Amniotic epithelial cell (primary cell): ENCODE data around the gene MTARC1.

Source experiments
- DNase-seq: peaks from one replicate; pipeline ENCODE4 v3.0.0-alpha.2; 2010; ENCODE audit warnings: low read depth

The MTARC1 gene

DNA sequence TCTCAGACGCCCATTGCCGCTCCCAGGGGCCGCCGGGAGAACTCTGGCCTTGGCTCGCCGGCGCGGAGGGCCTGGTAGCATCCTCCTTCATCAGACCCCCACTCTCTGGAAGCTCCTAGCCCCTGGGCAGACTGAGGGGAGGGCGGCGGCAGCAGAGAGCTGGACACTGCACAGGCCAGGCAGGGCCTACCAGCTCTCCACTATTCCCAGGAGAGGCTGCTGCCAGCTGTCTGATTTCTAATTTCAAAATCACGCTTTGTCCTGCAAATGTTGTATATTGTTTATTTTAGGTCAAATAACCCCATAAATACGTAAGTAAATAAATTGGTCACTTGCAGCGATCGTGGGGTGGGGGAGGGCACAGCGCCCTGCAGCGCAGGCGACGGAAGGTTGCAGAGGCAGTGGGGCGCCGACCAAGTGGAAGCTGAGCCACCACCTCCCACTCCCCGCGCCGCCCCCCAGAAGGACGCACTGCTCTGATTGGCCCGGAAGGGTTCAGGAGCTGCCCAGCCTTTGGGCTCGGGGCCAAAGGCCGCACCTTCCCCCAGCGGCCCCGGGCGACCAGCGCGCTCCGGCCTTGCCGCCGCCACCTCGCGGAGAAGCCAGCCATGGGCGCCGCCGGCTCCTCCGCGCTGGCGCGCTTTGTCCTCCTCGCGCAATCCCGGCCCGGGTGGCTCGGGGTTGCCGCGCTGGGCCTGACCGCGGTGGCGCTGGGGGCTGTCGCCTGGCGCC is at the start of gene MTARC1:
MTARC1 (plus strand) TSS at position 577 of the 732 bp plus-strand sequence; CDS start at position 609, 32 bp downstream.
- DNase-seq, result peak; percentile 28

DNA sequence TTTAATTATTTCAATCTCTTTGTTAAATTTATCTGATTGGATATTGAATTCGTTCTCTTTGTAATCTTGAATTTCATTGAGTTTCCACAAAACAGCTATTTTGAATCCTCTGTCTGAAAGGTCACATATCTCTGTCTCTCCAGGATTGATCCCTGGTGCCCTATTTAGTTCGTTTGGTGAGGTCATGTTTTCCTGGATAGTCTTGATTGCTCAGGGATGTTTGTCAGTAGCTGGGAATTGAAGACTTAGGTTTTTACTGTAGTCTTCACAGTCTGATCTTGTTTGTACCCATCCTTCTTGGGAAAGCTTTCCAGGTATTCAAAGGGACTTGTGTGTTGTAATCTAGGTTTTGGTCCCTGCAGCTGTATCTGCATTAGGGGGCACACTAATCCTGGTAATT is 45.4 kb upstream of the MTARC1 start:
- no peak for DNase-seq

DNA sequence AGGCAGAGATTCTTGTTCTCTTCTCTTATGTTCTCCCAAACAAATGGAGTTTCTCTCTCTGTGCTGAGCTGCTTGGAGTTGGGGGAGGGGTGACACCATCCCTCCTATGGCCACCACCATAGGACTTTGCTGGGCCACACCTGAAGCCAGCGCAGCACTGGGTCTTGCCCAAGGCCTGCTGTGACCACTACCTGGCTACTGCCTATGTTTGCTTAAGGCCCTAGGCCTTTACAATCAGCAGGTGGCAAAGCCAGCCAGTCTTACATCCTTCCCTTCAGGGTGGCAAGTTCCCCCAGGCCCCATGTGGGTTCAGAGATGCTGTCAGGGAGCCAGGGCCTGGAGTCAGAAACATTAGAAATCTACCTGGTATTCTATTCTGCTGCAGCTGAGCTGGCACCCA is 44.9 kb upstream of the MTARC1 start:
- no peak for DNase-seq

DNA sequence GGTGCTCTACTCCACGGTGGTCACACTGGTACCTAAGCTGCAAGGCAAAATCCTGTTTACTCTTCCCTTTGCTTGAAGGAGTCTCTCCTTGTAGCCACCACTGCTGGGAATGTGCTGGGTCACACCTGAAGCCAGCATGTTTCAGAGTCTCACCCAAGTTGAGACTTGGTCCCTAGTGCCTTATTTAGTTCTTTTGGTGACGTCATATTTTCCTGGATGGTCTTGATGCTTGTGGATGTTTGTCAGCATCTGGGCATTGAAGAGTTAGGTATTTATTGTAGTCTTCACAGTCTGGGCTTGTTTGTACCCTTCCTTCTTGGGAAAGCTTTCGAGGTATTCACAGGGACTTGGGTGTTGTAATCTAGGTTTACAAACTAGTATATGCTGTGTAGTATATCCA is 44.2 kb upstream of the MTARC1 start:
- no peak for DNase-seq

DNA sequence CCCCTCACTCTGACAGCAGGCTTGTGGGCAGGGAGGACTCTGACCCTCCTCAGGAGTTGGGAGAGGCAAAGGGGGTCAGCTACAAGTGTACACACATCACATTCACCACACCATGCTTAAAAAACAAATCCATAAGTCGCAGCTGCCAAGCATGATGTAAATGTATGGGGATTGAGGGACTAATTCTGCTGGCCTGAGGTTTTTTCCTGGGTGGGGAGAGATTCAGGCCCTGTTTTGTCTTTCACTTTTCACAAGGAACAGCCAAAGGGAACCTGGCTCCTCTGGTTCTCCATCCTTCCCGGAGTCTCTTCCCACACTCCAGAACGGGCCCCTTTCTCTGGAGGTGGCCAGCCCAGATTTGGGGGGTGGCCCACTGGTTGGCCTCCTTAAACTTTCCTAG is 39.9 kb upstream of the MTARC1 start:
- no peak for DNase-seq

DNA sequence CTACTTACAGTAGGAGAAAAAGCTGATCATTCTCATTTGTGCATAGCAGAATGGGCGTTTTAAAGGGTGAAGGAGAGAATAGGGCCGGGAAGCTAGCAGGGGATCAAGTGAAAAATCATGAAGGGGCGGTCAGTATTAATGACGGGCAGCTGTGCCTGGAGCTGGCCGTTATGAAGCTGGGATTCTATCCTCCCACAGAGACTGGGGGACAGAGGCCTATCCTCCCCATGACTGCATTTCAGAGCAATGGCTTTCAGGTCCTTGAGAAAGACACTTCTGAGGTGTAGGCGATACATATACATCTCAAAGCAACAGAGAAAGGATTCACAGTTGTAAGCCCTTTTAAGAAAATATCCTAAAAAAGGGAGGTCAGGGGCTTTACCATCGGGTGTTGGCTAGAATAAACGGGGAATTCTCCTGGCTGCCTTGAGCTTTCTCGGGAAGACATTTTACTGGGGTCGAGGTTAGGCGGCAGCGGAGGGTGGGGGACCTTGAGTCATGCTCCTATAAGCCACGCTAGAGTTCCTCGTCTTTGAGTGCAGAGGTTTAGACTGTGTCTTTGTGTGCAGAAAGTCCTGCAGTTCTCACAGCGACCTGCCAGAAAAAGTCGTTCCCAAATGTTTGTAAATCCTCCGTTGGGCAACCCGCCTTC is 39.1 kb upstream of the MTARC1 start:
- no peak for DNase-seq

DNA sequence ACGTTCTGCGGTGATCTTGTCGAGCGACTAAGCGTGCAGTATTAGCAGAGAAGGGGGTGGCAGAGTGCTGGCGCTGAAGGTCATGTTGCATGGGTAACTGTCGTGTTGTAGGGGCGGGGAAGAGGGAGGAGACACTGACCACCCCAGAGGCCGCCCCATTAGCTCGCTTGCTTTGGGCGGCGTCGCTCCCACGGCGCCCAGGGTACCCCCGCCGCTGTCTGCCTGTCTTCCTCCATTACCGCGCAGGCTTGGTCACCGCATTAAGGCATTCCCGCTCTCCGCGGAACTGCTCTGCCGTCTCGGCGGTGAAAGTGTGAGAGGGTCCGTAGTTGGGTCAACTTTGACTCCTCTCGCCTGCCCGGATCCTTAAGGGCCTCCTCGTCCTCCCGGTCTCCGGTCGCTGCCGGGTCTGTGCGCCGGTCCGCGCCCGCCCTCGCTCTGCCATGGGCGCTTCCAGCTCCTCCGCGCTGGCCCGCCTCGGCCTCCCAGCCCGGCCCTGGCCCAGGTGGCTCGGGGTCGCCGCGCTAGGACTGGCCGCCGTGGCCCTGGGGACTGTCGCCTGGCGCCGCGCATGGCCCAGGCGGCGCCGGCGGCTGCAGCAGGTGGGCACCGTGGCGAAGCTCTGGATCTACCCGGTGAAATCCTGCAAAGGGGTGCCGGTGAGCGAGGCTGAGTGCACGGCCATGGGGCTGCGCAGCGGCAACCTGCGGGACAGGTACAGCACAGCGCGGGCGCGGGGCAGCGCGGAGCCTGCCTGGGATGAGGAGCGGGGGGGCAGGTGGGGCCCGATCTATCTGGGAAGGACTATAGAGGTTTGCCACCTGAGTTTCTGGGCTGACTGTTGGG is 38.4 kb upstream of the MTARC1 start, which contains the start of gene MTARC2:
MTARC2 (plus strand) TSS at position 234 of the 846 bp plus-strand sequence; CDS start at position 444, 210 bp downstream.
- peak; percentile 45 for DNase-seq

DNA sequence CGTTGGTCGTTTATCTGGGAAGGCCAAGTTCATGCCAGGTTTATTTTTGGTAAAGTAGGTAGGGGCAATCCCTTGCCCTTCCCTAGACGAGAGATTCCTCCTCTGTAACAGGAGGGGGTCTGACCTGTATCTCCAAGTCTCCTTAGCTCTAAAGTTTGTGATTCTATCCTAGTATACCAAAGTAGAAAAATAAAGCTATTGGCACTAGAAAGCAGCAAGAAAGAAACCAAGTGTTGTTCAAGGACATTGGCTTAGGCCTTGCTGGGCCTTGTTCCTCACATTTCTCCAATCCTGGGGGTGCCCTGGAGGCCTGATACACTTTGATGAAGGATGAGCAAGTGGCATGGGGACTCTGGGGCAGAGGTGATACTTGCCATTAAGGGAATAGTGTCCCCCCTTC is 37.8 kb upstream of the MTARC1 start:
- no peak for DNase-seq

DNA sequence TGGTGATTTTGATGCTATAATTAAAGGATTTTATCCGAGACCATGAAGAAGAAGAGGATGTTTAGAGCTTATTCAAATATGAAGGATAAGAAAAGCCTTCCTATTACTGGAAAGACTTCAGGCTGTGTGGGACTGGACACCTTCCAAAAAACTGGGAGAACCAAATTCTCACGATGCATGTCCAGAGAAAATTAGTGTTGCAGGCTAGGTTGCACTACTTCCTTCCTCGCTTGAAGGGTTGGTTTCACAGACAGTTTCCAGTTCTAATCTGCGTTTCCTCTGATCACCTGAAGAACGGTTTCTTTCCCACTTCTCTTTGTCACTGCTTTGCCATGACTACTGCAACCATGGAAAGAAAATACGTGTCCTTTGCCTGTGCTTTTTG is 36.6 kb upstream of the MTARC1 start:
- no peak for DNase-seq

DNA sequence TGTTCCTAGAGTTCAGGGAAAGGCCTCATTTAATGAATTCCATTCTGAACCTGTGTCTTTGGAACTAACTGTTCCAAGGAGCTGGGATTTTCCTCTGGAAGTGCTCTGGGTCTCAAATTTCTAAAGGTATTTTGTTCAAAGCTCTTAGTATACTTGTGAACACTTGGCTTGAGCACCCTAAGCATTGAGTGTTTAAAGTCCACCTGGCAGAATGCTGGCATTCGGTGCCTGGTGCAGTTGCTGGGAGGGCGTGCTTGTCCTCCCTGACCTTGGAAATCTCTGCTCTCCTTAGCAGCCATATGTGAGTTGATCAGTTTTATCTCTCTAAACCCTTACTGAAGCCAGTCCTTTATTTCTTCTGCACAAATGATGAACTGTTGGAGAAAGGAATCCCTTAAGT is 35.6 kb upstream of the MTARC1 start:
- DNase-seq, result no peak

DNA sequence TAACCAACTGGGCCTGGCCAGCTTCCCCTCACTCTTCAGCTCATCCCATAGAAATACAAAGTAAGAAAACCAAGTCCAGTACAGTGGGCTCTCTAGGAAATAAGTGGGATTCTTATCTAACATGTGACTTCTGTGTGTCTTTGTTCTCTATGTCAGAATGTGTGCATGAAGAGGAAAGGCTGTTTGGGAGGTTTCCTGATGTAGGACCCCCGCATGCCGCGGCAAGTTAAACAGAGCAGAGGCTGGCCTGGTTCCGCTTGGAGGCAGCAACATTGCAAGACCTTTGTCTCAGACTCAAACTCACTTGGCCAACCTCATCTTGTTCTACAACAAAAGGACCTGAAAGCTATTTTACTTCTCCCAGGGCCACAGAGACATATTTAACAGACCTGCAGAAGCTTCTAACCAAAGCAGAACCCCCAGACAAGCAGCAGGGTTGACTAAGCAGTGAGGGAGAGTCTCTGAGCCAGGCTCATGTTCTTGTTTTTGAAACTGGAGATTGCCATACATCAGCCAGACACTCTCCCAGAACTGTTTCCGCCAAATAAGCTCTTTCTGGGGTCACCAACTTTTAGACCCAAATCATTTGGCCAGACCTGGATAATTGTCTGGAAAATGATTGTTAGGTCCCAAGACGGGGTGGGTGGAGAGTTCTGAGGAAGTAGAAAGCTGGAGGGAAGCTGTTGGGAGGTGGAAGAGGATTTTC is 32.3 kb upstream of the MTARC1 start:
- no peak for DNase-seq

DNA sequence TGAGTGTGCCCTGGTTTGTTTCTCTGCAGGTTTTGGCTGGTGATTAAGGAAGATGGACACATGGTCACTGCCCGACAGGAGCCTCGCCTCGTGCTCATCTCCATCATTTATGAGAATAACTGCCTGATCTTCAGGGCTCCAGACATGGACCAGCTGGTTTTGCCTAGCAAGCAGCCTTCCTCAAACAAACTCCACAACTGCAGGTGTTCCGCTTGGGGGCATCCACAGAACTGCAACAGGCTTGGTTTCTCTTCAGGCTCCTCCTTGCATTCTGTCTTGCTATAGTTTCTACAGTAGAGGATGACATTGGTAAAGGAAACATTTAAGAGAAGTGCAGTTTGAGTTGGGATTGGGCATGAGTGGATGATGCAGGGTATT is 31.8 kb upstream of the MTARC1 start:
- no peak for DNase-seq

DNA sequence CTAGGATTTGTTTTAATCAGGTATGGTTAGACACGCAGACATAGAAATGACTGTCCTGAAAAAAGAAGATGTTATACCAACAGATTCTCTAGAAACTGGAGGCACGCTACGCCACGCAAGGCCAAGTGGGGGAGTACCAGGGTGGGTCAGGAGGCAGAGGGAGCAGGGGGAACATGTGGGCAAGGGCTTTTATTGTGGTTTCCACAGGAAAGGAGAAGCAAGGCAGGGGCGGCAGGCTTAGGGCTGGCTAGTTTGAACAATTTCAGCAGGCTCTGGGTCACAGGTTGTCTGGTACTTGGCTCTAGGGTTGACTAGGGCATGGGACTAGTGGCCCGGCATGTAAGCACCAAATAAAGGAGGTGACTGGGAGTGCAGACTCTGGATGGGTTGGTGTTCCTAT is 31.4 kb upstream of the MTARC1 start:
- no peak for DNase-seq

DNA sequence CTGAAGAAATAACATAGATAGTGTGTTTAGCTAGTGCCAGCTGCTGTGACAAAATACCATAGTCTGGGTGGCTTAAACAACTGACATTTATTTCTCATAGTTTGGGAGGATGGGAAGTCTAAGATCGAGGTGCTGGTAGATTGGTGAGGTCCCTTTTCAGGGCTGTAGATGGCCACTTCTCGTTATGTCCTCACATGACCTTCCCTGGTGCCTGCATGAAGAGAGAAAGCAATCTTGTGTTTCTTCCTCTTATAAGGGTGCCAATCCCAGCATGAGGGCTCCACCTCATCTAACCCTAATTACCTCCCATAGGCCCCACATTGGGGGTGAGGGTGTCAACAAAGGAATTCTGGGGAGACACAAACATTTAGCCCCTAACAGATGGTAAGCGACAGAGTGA is 29.3 kb upstream of the MTARC1 start:
- no peak for DNase-seq

DNA sequence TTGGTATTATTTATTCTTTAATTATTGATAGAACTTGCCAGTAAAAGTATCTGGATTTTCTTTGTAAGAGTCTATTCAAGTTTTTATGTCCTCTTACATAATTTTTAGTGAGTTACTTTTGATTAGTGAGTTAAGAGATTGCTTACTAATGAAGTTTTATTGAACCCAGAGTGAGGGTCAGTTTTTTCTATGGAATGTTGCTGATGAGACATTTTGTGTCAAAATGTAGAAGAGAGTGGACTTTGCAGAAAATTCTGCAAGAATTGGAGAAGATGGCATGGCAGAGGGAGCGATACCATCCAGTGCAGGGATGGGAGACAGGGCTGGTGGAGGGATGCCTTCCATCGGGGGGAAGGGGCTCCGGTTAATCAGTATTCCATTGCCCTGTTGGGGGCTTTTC is 27.6 kb upstream of the MTARC1 start:
- no peak for DNase-seq

DNA sequence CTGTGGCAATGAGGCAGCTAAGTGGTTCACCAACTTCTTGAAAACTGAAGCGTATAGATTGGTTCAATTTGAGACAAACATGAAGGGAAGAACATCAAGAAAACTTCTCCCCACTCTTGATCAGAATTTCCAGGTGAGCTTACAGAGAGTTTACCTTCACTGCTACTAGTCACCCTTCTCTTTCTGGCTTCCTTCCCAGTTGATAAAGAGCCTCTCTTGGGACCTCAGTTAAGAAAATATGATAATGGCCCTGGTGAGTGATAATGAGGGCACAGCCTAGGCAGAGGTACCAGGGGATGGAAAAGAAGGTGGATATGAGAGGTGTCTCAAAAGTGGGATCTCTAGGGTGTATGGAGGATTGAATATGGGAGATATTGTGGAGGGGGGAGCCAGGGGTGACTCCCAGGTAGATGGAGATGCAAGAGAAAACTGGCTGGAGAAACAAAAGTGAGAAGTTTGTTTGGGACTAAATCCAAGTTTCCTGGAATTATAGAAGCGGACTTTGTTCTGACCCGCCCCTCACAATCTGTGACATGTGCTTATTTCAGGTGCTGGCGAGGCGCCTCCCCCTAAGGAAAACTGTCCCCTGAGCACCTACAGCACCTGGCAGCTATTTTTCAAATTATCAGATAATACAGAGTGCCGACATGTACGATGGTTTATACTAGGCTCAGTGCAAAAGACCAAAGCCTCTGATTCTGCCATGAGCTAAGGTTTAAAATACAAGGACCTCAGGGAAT is 24.9 kb upstream of the MTARC1 start:
- no peak for DNase-seq

DNA sequence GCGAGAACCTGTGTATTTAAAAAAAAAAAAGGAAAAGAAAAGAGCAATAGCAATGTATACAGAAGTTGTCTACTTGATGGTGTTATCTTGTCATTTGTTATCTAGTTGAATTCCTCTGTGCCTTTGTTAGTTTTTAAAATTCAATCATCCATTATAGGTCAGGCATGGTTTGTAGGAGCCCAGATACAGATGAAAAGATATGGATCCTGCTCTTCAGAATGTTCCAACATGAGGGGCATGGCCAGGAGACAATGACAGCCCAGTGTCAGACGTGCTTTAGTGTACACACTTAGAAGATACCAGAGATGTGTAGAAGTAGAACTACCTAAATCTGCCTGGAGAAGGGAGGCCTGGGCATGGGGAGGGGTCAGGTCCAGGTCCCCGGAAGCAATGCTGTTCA is 22.0 kb upstream of the MTARC1 start:
- no peak for DNase-seq

DNA sequence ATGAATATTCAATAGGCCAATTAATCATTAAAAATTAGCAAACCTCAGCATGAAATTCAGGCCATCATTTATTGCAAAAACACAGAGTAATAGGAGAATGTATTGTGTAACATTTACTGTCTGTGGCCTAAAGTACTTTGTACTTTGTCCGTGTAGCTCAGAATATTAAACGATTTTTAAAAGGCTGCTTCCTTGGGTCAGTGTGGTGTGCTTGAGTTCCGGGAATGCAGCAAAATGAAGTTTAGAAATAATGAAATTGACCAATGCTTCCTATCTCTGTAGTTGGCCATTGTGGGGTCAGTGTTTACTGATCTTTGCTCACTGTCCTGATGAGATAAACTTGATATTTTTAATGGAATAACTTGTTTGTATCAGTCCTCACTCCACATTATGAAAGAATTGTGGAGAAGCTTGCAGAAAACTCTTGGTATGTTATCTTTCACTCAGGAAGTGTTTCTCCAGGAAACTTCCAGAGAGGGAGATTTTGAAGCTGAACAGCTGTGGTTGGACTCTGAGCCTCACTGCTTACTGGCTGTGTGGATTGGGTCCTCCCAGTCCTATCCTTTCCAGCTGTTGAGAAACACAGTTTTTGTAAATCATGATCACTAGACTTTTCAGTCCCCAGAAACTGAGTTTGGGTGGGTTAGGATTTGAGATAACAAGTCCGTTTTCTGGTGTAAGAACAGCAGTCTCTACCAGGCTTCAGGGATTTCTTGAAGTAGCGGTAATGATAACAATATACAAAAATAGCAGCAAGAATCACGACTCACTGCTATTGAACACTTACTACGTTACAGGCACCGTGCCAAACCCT is 19.2 kb upstream of the MTARC1 start:
- peak; percentile 80 for DNase-seq

DNA sequence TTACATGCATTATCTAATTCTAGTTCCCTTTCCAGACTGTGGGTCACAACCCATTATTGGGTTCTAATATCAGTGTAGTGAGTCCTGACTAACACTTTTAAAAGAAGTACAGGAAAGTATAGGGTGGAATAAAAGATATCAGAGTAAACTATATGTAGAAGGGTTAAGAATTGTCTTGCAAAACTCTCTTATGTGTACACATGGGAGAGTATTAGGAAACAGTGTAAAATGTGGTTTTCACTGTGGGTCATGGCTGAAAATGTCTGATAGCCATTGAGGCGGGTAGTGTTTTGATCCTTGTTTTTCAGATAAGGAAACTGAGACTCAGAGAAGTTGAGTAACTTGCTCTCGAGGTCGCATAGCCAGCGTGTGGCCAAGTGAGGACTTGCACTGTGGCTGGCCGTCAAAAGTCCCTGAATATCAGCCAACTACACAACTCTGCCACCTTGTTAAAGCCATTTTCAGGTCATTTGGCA is 18.5 kb upstream of the MTARC1 start:
- peak; percentile 75 for DNase-seq

DNA sequence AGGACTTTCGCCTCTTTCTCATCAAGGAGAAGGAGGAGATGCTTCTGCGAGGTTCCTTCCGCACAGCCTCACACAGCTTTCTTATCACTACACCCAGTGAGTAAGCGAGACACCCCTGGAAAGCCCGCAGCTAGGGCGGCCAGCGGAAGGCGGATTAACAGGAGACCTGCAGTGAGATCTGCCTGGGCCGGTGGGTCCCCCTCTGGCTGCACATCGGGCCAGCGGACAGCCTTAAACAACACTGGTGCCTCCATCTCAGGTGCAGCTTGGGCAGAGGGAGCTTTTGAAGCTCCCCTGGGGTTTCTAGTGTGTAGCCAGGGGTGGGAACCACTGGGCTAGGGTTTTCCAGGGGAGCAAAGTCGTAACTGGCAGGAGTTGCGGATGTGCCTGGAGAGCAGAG is 17.5 kb upstream of the MTARC1 start:
- peak; percentile 31 for DNase-seq
